AG09319 (cell line): ENCODE measurements around the gene GRK5.
"Not testable (repeated sequence)": the region's sequence is repeated elsewhere in the genome, so short reads cannot be mapped to it uniquely, and the experiment has no call there.

Source experiments
- DNase-seq: peaks from one replicate; pipeline ENCODE4 v3.0.0-alpha.2; 2010; ENCODE audit warnings: low read depth; ENCODE audit errors: extremely low read depth
- TF ChIP-seq, protein P1 (sequence below): IDR thresholded peaks from 2 replicates; pipeline ENCODE4 v1.5.1; 2011; ENCODE audit warnings: low read depth, mild to moderate bottlenecking, inconsistent platforms, low read length, moderate library complexity

GRK5 gene

DNA sequence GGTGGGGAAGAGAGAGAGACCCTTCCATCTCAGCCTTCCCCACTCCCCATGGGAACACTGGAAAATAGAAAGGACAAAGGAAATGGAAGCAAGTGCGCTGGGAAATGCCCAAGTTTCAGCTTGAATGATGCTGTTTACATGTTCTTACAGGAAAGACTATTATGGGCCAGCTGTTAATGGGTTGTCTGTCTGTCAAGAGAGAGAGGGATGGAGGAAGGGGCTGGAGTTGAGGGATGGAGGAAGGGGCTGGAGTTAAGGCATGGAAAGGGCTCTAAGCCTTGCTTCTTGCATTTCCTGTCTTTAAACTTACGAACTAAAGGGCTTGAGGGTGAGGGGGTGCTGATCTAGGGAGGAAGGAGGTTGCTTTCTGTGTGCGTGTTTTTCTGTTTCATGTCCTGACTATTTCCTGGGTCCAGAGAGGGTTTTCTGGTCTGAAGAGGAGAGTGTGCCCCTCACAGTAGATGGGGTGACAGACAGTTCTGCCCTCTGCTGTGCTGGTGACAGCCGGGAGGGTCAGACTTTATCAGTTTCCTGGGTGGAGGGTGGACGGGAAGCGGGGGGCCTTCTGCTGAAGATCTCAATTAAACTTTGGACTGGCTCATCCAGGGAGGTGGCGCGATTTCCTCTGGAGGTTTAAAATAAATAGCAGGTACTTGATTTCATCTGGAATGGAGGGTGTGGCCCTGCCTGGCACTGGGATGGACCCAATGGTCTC, 30.5 kb downstream of the GRK5 start:
- no peak for DNase-seq
- TF ChIP-seq, protein P1, sequence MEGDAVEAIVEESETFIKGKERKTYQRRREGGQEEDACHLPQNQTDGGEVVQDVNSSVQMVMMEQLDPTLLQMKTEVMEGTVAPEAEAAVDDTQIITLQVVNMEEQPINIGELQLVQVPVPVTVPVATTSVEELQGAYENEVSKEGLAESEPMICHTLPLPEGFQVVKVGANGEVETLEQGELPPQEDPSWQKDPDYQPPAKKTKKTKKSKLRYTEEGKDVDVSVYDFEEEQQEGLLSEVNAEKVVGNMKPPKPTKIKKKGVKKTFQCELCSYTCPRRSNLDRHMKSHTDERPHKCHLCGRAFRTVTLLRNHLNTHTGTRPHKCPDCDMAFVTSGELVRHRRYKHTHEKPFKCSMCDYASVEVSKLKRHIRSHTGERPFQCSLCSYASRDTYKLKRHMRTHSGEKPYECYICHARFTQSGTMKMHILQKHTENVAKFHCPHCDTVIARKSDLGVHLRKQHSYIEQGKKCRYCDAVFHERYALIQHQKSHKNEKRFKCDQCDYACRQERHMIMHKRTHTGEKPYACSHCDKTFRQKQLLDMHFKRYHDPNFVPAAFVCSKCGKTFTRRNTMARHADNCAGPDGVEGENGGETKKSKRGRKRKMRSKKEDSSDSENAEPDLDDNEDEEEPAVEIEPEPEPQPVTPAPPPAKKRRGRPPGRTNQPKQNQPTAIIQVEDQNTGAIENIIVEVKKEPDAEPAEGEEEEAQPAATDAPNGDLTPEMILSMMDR: no peak

GRCh38 chr10:119238577-119238976, 31.2 kb downstream of the GRK5 start:
- DNase-seq: no peak
- TF ChIP-seq, protein P1: no peak

DNA sequence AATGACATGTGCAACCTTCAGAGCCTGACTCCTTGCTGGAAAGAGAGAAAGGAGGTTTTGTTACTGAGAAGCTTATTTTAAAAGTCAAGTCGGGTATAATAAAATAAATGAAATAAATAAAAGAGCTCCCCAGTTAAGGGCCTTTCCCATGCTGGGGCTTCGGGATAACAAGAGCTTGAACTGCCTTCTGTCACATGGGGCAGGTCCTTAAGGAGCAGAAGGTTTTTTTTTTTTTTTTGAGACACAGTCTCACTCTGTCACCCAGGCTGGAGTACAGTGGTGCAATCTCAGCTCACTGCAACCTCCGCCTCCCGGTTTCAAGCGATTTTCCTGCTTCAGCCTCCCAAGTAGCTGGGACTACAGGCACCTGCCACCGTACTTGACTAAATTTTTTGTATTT, 31.6 kb downstream of the GRK5 start:
- not testable (repeated sequence) for DNase-seq

- not testable (repeated sequence) for DNase-seq
Measured at GRCh38 chr10:119239630-119240029, 32.3 kb downstream of the GRK5 start.

GRCh38 chr10:119241066-119241465, 33.7 kb downstream of the GRK5 start:
- TF ChIP-seq, protein P1: no peak
- no peak for DNase-seq

- DNase-seq: no peak
- TF ChIP-seq, protein P1: no peak
Measured at GRCh38 chr10:119242186-119242585, 34.8 kb downstream of the GRK5 start.

DNA sequence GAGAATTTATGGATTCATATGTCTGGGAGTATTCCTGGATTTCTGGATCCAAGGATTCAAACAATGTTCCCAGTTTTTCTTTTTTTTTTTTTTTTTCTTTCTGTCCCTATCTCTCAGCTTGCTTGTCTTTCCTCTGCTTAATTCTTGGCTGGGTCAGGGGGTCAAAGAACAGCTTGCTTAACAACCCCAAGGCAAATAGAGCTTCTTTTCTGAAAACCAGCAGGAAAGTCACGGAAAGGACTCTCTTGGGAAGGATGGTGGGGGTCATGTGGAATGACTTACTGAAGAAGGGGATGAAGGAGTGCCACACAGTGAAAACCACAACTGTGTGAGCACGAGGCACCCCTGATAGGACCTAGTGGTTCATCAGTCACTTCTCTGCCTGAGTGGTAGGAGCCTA, 36.1 kb downstream of the GRK5 start:
- TF ChIP-seq, protein P1: no peak
- no peak for DNase-seq

GRCh38 chr10:119243967-119244366, 36.6 kb downstream of the GRK5 start:
- TF ChIP-seq, protein P1: no peak

More at GRCh38 chr10:119243967-119244366, 36.6 kb downstream of the GRK5 start:
- no peak for DNase-seq
